Lower lobe of right lung (tissue), 2 donors: Measurements from ENCODE around the gene ATP6V1G1. TPM values are rescaled to one million over a fixed set of nuclear protein-coding genes. Genes with fewer than 3 reads are reported as not detected.
A peak's percentile ranks its signal among the peaks of the same experiment; 100 is the strongest.

Experiments
- ATAC-seq, 2 donors: fragments of 200-7000 bp; cut with Tn5 transposase; one replicate each; pipeline ENCODE4 v1.9.1; 2020 to 2022; ENCODE audit warnings: mild to moderate bottlenecking in 2 of 2, moderate library complexity in 2 of 2
- DNase-seq: peaks from one replicate; pipeline ENCODE4 v3.0.0-alpha.2; 2020
- H3K27ac ChIP-seq: fragments of 200-600 bp; one replicate; pipeline ENCODE4 v1.8.0; 2022
- H3K27me3 ChIP-seq: fragments of 200-600 bp; one replicate; pipeline ENCODE4 v1.8.0; 2022; ENCODE audit warnings: low read depth
- H3K36me3 ChIP-seq: fragments of 200-600 bp; one replicate; pipeline ENCODE4 v1.8.0; 2022; ENCODE audit warnings: mild to moderate bottlenecking
- H3K4me1 ChIP-seq: fragments of 200-600 bp; one replicate; pipeline ENCODE4 v1.8.0; 2022
- H3K4me3 ChIP-seq: fragments of 200-600 bp; one replicate; pipeline ENCODE4 v1.8.0; 2022; ENCODE audit warnings: mild to moderate bottlenecking
- H3K9me3 ChIP-seq: fragments of 200-600 bp; one replicate; pipeline ENCODE4 v1.8.0; 2022
- intact Hi-C: fragments of 100-400 bp; cut with DNase I; formaldehyde crosslinking; loops from one replicate; pipeline ENCODE4 v1.11.0; 2022
- total RNA-seq: library from RNA; stranded (reverse); fragmentation: NEBNext Ultra II Directional; extraction: Animal tissue kit (Norgen Biotek cat#: 25700); gene quantifications from one replicate; pipeline ENCODE4 v1.2.1, GENCODE V29; 2021
- TF ChIP-seq, protein P1 (sequence below): fragments of 200-600 bp; IDR thresholded peaks from one replicate; pipeline ENCODE4 v1.8.0; 2022; ENCODE audit warnings: antibody characterized with exemption, mild to moderate bottlenecking
- donor health status: DM: no; HTN: yes; CAD: no; lungs with severe emphysema.

The ATP6V1G1 gene
- total RNA-seq, 1 donor from 2014 or later, result 104 TPM

DNA sequence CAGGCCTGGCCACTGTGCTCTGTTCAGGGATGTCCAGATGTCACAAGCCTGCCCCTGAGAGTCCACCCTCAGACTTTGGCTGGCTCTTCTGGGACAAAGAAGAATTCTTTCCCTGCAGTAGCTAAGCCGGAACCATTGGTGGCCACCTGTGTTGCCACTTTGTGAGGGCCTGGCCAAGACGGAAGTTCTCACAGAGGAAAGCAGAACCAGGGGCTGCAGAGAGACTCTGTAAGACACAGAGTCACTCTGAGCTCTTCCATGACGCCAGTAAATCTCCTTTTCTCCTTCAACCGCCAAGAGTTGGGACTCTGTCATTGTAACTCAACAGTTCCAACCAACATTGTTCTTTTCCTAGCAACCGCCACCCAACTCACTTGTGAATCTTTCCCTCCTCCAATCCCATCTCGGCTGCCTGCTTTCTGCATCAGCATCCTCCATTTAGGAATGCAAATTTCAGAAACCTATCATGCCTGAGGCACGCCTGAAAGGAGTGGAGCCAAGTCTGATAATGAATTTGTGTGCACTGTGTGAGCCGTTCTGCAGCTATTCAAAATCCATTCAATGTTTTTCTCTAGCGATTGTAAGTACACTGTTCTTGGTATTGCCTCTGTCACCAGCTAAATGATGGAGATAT is 37.8 kb upstream of the ATP6V1G1 start:
- ATAC-seq, result no peak
- Histone ChIP-seq H3K27ac (no peak overlapping the region), H3K36me3 (no peaks in the 10 kb centered on the region), H3K9me3 (no peaks in the 10 kb centered on the region), H3K4me1 (no peaks in the 10 kb centered on the region), H3K27me3 (no peaks in the 10 kb centered on the region), H3K4me3 (no peak overlapping the region)
- intact Hi-C loops, result no loop called here
- DNase-seq, result no peak
- TF ChIP-seq, protein P1, sequence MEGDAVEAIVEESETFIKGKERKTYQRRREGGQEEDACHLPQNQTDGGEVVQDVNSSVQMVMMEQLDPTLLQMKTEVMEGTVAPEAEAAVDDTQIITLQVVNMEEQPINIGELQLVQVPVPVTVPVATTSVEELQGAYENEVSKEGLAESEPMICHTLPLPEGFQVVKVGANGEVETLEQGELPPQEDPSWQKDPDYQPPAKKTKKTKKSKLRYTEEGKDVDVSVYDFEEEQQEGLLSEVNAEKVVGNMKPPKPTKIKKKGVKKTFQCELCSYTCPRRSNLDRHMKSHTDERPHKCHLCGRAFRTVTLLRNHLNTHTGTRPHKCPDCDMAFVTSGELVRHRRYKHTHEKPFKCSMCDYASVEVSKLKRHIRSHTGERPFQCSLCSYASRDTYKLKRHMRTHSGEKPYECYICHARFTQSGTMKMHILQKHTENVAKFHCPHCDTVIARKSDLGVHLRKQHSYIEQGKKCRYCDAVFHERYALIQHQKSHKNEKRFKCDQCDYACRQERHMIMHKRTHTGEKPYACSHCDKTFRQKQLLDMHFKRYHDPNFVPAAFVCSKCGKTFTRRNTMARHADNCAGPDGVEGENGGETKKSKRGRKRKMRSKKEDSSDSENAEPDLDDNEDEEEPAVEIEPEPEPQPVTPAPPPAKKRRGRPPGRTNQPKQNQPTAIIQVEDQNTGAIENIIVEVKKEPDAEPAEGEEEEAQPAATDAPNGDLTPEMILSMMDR, result no peak

DNA sequence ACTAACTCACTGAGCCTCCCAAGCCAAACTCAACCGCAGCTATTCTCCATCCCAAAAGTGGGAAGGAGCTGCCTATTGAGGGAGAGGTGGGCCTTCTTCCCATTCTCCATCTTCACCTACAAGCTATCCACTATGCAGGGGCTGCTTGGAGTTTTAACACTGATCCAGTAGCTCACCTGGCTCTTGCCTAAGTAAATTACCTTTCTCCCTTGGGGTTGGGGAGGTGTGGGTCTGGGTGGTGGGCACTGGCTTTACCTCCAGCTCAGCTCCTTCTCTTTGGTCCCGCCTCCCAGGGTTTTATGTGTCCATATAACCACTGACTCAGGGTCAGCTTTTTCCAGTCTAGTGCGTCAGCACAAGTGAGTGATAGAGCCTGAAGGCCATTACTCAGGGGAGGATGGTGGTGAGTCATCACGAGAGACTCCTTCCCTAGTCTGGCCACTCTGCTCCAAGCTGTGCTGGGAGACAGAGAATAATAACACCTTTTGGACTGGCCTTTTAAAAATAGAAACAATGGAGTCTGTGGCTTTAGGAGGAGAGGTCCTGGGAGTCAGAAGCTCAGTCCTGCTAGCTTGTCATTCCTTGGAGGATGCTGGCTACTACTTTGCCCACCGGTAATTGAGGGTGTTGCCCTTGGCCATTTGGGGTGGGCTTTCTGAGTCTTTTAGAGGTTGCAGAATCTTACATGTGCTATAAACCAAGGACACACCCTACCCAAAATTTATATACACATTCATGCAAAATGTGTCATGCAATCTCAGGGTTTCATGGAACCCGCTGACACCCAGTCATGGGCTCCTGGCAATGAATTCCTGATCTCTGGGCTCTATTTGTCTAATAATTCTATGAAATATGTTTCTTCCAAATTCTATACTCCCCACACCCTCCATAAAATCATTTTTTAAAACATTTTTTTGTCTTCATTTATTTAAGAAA is 35.6 kb upstream of the ATP6V1G1 start:
- intact Hi-C loops, result no loop called here
- no peak for DNase-seq

DNA sequence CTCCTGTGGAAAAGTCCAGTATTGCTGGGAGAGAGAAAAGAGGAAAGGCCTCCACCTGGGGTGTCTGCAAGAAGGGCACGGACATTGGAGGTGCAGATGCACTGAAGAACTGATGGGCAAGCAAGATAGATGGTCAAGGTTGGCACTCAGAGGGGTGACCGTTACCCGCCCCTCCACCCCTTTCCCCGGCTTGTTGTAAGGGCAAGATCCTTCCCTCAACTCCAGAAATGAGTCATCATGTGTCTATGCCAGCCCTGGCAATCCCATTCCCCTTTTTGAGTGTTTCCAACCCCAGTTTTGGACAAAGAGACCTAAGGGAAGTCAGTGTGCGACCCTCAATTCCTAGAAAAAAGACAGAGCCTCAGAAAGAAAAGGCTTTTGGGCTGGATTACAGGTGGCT is 34.9 kb upstream of the ATP6V1G1 start:
- Histone ChIP-seq H3K27ac (no peak overlapping the region), H3K27me3 (no peaks in the 10 kb centered on the region), H3K4me1 (no peaks in the 10 kb centered on the region), H3K9me3 (no peaks in the 10 kb centered on the region), H3K4me3 (no peak overlapping the region), H3K36me3 (no peaks in the 10 kb centered on the region)
- intact Hi-C loops, result no loop called here
- no peak for DNase-seq
- TF ChIP-seq, protein P1, result no peak
- ATAC-seq, result no peak

More for the DNA sequence above, 35.6 kb upstream of the ATP6V1G1 start:
- ATAC-seq, result peak; percentile 75 to 81
- Histone ChIP-seq H3K27ac (no peak overlapping the region), H3K4me3 (no peak overlapping the region), H3K9me3 (no peaks in the 10 kb centered on the region), H3K36me3 (no peaks in the 10 kb centered on the region), H3K27me3 (no peaks in the 10 kb centered on the region), H3K4me1 (no peaks in the 10 kb centered on the region)
- TF ChIP-seq, protein P1, result no peak

DNA sequence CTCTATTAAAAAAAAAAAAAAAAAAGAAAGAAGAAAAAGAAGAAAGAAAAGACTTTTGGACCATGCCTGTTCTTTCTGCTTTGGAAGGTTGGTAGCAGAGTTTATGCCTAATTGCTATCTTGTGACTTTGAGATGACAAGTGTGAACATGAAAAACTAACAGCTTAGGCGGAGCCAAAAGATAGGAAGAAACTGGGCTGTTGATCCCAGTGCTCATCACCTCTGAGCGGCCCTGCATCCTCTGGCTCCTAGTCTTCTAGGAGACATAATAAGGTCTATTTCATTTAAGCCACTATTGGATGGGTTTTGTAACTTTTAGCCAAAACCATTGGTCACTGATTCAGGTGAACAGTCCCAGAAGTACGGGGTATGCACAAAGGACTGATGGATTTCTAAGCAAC is 34.4 kb upstream of the ATP6V1G1 start:
- Histone ChIP-seq H3K27ac (no peak overlapping the region), H3K36me3 (no peaks in the 10 kb centered on the region), H3K4me1 (no peaks in the 10 kb centered on the region), H3K4me3 (no peak overlapping the region), H3K9me3 (no peaks in the 10 kb centered on the region), H3K27me3 (no peaks in the 10 kb centered on the region)
- no peak for ATAC-seq
- intact Hi-C loops, result no loop called here
- no peak for DNase-seq
- TF ChIP-seq, protein P1, result no peak

DNA sequence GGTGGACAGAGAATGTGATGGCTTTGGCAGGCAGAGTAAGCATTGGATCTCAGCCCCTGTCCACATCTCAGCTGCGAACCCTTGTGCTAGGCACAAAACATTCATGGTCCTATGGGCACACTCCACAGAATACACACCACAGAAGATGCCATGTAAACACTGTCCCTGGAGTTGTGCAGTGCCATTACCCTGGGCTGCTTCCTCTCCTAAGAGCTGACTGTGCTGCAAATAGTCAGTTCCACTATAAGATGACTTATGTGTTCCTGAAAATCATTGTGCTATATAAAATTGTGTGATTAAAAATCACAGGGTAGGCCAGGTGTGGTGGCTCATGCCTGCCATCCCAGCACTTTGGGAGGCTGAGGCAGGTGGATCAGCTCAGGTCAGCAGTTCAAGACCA is 31.9 kb upstream of the ATP6V1G1 start:
- no peaks in the 10 kb centered on the region for H3K36me3 ChIP-seq
- TF ChIP-seq, protein P1, result no peak
- H3K27me3 ChIP-seq, result no peaks in the 10 kb centered on the region
- DNase-seq, result no peak
- no peak overlapping the region for H3K27ac ChIP-seq
- no peaks in the 10 kb centered on the region for H3K4me1 ChIP-seq
- no peak for ATAC-seq
- no peak overlapping the region for H3K4me3 ChIP-seq
- H3K9me3 ChIP-seq, result no peaks in the 10 kb centered on the region
- intact Hi-C loops, result no loop called here
